Measurements from ENCODE around the gene CAPZA2.

- no peak for TF ChIP-seq CTCF (IDR thresholded peaks at IDR 0.05)
- TF ChIP-seq POLR2A (IDR thresholded peaks at IDR 0.05) = no peak
These were observed 104.2 kb downstream of the CAPZA2 start for GRCh38 chr7:116966601-116967000.

Measured in heart left ventricle (tissue), 13 donors.